ENCODE measurements around the gene KCNB1. TPM values are rescaled to one million over a fixed set of nuclear protein-coding genes. Genes with fewer than 3 reads are reported as not detected.

KCNB1 gene
- total and polyA plus RNA-seq, 2 of the 4 experiments (the other 2 are of a cell fraction), result 0.05 TPM; not detected in 1

- 0% methylated on average over 2 of the region's 8 CpGs; no CpG with 5 or more reads in 1 of the 2 experiments for WGBS, 2 experiments (ENCODE audit: extremely low coverage in 2 of 2, insufficient read length in 1 of 2)
- H4K8ac ChIP-seq (ENCODE audit: low read depth in 2 of 2, low read length in 2 of 2), result no peak overlapping the region
- H2BK20ac ChIP-seq (ENCODE audit: low read depth, low read length), result no peak overlapping the region
- intact Hi-C loops (cut with micrococcal nuclease) (no loop called here), in situ Hi-C loops (cut with MboI; ENCODE audit: low sequenced_read_pairs) (no loop called here), dilution Hi-C loops (cut with HindIII; ENCODE audit: low sequenced_read_pairs, unreplicated experiment) (no loop called here)
- H3K14ac ChIP-seq (replicated peaks; ENCODE audit: low read depth, low read length), result no peak overlapping the region
- H3K27me3 ChIP-seq (ENCODE audit: control insufficient read depth, insufficient read depth, low read length), result peaks cover 48% of the 10 kb centered on the region
- no peaks in the 10 kb centered on the region for H3K79me1 ChIP-seq (ENCODE audit: low read depth in 1 of 2, low read length in 2 of 2)
- peaks cover 1% of the 10 kb centered on the region; the same call in 1 of the 2 replicates for H3K9me3 ChIP-seq (ENCODE audit: control insufficient read depth, insufficient read depth, low read length)
- DNase-seq (no peak), ATAC-seq (ENCODE audit: low read depth) (no peak)
- no peak overlapping the region for H2BK15ac ChIP-seq (ENCODE audit: low read depth, low read length)
- no peak overlapping the region for H2AFZ ChIP-seq (replicated peaks; ENCODE audit: low read length, poor library complexity)
- H3K9ac ChIP-seq (ENCODE audit: low read depth, low read length), result no peak overlapping the region
- POLR2A ChIA-PET (ENCODE audit: unreplicated experiment), result no interaction called here
- TF ChIP-seq POLR2A (IDR thresholded peaks at IDR 0.05; ENCODE audit: low read depth, low read length) (no peak), USF2 (IDR thresholded peaks at IDR 0.05; ENCODE audit: low read depth, low read length) (no peak), RFX5 (IDR thresholded peaks at IDR 0.05; ENCODE audit: low read depth, low read length) (no peak), NFE2L2 (IDR thresholded peaks at IDR 0.05; ENCODE audit: low read depth, low read length) (no peak), RAD21 (IDR thresholded peaks at IDR 0.05; ENCODE audit: low read length) (no peak), FOS (IDR thresholded peaks at IDR 0.05; ENCODE audit: low read depth, low read length) (no peak), CEBPB (IDR thresholded peaks at IDR 0.05; ENCODE audit: low read depth, low read length) (no peak), MAFK (IDR thresholded peaks at IDR 0.05; ENCODE audit: low read depth, low read length) (no peak), MXI1 (IDR thresholded peaks at IDR 0.05; ENCODE audit: borderline replicate concordance, low read depth, low read length) (no peak), RCOR1 (IDR thresholded peaks at IDR 0.05; ENCODE audit: insufficient replicate concordance, low read length) (no peak), CTCF (conservative IDR thresholded peaks at IDR 0.05; ENCODE audit: low read depth, low read length) (no peak), CHD1 (IDR thresholded peaks at IDR 0.05; ENCODE audit: low read depth, low read length) (no peak), SMC3 (IDR thresholded peaks at IDR 0.05; ENCODE audit: low read depth, low read length) (no peak), BHLHE40 (IDR thresholded peaks at IDR 0.05; ENCODE audit: low read depth, low read length) (no peak), MAZ (IDR thresholded peaks at IDR 0.05; ENCODE audit: borderline replicate concordance, low read depth, low read length) (no peak), ELK1 (IDR thresholded peaks at IDR 0.05; ENCODE audit: borderline replicate concordance, low read depth, low read length) (no peak)
- H3K4me3 ChIP-seq (ENCODE audit: insufficient read depth, low read depth, low read length), result no peak overlapping the region
- H2BK120ac ChIP-seq (ENCODE audit: low read depth, low read length), result no peak overlapping the region
- H3K4me2 ChIP-seq (ENCODE audit: low read depth, low read length), result no peak overlapping the region
- peaks cover 3% of the 10 kb centered on the region for H3K4me1 ChIP-seq (ENCODE audit: control insufficient read depth, insufficient read depth, low read length)
- H3K4ac ChIP-seq (ENCODE audit: low read depth, low read length), result no peak overlapping the region
- BruUV-seq (replicated peaks), result no TSS peak
- no peak overlapping the region for H3K27ac ChIP-seq (ENCODE audit: insufficient read depth, low read length)
- H2AK9ac ChIP-seq (replicated peaks; ENCODE audit: low read depth, low read length, poor library complexity), result no peak overlapping the region
- 0 out of 2 replicates have a peak, but pooled peaks cover 2% of the 10 kb centered on the region for H3K9me1 ChIP-seq (ENCODE audit: insufficient read depth, low read length)
- H4K20me1 ChIP-seq (ENCODE audit: insufficient read depth, low read length), result no peaks in the 10 kb centered on the region
- no peak overlapping the region for H2BK5ac ChIP-seq (ENCODE audit: low read depth, low read length, poor library complexity, severe bottlenecking)
- no peak overlapping the region for H4K5ac ChIP-seq (ENCODE audit: low read depth, low read length)
- H4K91ac ChIP-seq (ENCODE audit: insufficient read depth, low read depth, low read length), result no peak overlapping the region
- H3K18ac ChIP-seq (ENCODE audit: low read depth, low read length), result no peak overlapping the region
- no peak overlapping the region for H3K56ac ChIP-seq (ENCODE audit: extremely low read depth, insufficient read depth, low read length)
- no peaks in the 10 kb centered on the region for H3K36me3 ChIP-seq (ENCODE audit: control insufficient read depth, insufficient read depth, low read length)
- CTCF ChIA-PET, result no interaction called here
- no peak overlapping the region for H2AK5ac ChIP-seq (ENCODE audit: low read depth, low read length)
- no peak overlapping the region for H3K23ac ChIP-seq (ENCODE audit: low read depth, low read length)
Measured at GRCh38 chr20:49405062-49405683, 77.3 kb downstream of the KCNB1 start.

Measured in IMR-90 (cell line).